ENCODE results near the gene SLC46A3. TPM values are rescaled to one million over a fixed set of nuclear protein-coding genes. Genes with fewer than 3 reads are reported as not detected.

The SLC46A3 gene
- total and polyA plus RNA-seq, 2 experiments from 2014 or later: 0.16 to 0.28 TPM

GRCh38 chr13:28744656-28745055 is 25.9 kb upstream of the SLC46A3 start:
- DNase-seq (ENCODE audit: low spot score) (no peak), ATAC-seq (no peak; the same call in 2 of the 3 replicates)
- Mint-ChIP-seq H3K4me3 (no peak overlapping the region), H3K27ac (peak overlapping the region; percentile 78), H3K36me3 (ENCODE audit: low read depth) (peaks cover 2% of the 10 kb centered on the region; the same call in 1 of the 3 replicates), H3K9me3 (peaks cover 7% of the 10 kb centered on the region; the same call in 1 of the 3 replicates), H3K4me1 (peaks cover 35% of the 10 kb centered on the region), H3K27me3 (ENCODE audit: insufficient read depth, low read depth, poor library complexity) (peaks cover 13% of the 10 kb centered on the region)
- TF ChIP-seq EZH2phosphoT487 (IDR thresholded peaks at IDR 0.05; ENCODE audit: unreplicated experiment) (no peak), STAT1 (IDR thresholded peaks at IDR 0.05; ENCODE audit: unreplicated experiment) (no peak)
- TF ChIP-seq, protein P1, sequence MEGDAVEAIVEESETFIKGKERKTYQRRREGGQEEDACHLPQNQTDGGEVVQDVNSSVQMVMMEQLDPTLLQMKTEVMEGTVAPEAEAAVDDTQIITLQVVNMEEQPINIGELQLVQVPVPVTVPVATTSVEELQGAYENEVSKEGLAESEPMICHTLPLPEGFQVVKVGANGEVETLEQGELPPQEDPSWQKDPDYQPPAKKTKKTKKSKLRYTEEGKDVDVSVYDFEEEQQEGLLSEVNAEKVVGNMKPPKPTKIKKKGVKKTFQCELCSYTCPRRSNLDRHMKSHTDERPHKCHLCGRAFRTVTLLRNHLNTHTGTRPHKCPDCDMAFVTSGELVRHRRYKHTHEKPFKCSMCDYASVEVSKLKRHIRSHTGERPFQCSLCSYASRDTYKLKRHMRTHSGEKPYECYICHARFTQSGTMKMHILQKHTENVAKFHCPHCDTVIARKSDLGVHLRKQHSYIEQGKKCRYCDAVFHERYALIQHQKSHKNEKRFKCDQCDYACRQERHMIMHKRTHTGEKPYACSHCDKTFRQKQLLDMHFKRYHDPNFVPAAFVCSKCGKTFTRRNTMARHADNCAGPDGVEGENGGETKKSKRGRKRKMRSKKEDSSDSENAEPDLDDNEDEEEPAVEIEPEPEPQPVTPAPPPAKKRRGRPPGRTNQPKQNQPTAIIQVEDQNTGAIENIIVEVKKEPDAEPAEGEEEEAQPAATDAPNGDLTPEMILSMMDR (conservative IDR thresholded peaks at IDR 0.05; ENCODE audit: low read depth in 2 of 2): no peak
- H2AFZ ChIP-seq: no peak overlapping the region
- H3F3A ChIP-seq (replicated peaks; ENCODE audit: low read depth): no peaks in the 10 kb centered on the region
- H3K36me3 ChIP-seq (ENCODE audit: insufficient read depth): no peaks in the 10 kb centered on the region
- peaks cover 21% of the 10 kb centered on the region; the same call in 1 of the 2 replicates for H3K4me1 ChIP-seq (ENCODE audit: insufficient read depth)
- H4K20me1 ChIP-seq (replicated peaks; ENCODE audit: insufficient read depth): no peaks in the 10 kb centered on the region
- H3K4me2 ChIP-seq: no peak overlapping the region
- no peaks in the 10 kb centered on the region for H3K27me3 ChIP-seq (ENCODE audit: insufficient read depth)
- no peak overlapping the region for H3K4me3 ChIP-seq
- no peaks in the 10 kb centered on the region for H3K9me2 ChIP-seq (ENCODE audit: insufficient read depth)
- no peaks in the 10 kb centered on the region for H3K79me2 ChIP-seq (replicated peaks; ENCODE audit: insufficient read depth)
- H3K27ac ChIP-seq (ENCODE audit: low read depth): peak overlapping the region; percentile 20

DNA sequence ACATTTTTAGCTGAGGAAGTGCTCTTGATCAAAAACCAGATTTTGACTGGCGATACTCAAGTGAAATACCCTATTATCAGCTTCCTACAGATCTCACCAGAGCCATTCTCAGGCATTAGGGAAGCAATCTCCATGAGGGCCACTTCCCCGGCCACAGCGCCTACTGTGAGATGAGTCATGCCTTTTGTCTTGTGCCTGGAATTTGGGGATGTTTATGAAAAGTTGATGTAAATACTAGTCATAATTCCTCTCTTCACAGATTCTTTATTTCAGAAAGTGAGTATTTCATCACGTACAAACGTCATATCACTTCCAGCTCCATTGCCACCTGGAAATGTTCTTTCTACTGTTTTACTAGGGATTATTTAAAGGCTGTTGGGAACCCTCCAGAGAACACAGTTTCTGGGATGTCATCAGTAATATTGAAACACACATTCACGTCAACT is 25.3 kb upstream of the SLC46A3 start:
- Histone ChIP-seq H3K4me1 (ENCODE audit: insufficient read depth) (peaks cover 21% of the 10 kb centered on the region; the same call in 1 of the 2 replicates), H3K4me2 (0 out of 2 replicates have a peak overlapping the region, but pooled peaks have one; percentile 14), H3K4me3 (no peak overlapping the region), H3K27ac (ENCODE audit: low read depth) (peak overlapping the region; percentile 20), H4K20me1 (replicated peaks; ENCODE audit: insufficient read depth) (no peaks in the 10 kb centered on the region), H3K9me2 (ENCODE audit: insufficient read depth) (no peaks in the 10 kb centered on the region), H3F3A (replicated peaks; ENCODE audit: low read depth) (no peaks in the 10 kb centered on the region), H3K79me2 (replicated peaks; ENCODE audit: insufficient read depth) (no peaks in the 10 kb centered on the region), H3K36me3 (ENCODE audit: insufficient read depth) (no peaks in the 10 kb centered on the region), H2AFZ (no peak overlapping the region; the same call in 1 of the 2 replicates), H3K27me3 (ENCODE audit: insufficient read depth) (no peaks in the 10 kb centered on the region)
- Mint-ChIP-seq H3K27ac (peak overlapping the region; percentile 78), H3K4me3 (no peak overlapping the region), H3K4me1 (peaks cover 35% of the 10 kb centered on the region), H3K9me3 (peaks cover 6% of the 10 kb centered on the region; the same call in 1 of the 3 replicates), H3K36me3 (ENCODE audit: low read depth) (no peaks in the 10 kb centered on the region; the same call in 2 of the 3 replicates), H3K27me3 (ENCODE audit: insufficient read depth, low read depth, poor library complexity) (peaks cover 8% of the 10 kb centered on the region)
- peak; percentile 44 for DNase-seq (ENCODE audit: low spot score)
- ATAC-seq: peak; percentile 73
- TF ChIP-seq STAT1 (IDR thresholded peaks at IDR 0.05; ENCODE audit: unreplicated experiment): no peak
- TF ChIP-seq, protein P2, sequence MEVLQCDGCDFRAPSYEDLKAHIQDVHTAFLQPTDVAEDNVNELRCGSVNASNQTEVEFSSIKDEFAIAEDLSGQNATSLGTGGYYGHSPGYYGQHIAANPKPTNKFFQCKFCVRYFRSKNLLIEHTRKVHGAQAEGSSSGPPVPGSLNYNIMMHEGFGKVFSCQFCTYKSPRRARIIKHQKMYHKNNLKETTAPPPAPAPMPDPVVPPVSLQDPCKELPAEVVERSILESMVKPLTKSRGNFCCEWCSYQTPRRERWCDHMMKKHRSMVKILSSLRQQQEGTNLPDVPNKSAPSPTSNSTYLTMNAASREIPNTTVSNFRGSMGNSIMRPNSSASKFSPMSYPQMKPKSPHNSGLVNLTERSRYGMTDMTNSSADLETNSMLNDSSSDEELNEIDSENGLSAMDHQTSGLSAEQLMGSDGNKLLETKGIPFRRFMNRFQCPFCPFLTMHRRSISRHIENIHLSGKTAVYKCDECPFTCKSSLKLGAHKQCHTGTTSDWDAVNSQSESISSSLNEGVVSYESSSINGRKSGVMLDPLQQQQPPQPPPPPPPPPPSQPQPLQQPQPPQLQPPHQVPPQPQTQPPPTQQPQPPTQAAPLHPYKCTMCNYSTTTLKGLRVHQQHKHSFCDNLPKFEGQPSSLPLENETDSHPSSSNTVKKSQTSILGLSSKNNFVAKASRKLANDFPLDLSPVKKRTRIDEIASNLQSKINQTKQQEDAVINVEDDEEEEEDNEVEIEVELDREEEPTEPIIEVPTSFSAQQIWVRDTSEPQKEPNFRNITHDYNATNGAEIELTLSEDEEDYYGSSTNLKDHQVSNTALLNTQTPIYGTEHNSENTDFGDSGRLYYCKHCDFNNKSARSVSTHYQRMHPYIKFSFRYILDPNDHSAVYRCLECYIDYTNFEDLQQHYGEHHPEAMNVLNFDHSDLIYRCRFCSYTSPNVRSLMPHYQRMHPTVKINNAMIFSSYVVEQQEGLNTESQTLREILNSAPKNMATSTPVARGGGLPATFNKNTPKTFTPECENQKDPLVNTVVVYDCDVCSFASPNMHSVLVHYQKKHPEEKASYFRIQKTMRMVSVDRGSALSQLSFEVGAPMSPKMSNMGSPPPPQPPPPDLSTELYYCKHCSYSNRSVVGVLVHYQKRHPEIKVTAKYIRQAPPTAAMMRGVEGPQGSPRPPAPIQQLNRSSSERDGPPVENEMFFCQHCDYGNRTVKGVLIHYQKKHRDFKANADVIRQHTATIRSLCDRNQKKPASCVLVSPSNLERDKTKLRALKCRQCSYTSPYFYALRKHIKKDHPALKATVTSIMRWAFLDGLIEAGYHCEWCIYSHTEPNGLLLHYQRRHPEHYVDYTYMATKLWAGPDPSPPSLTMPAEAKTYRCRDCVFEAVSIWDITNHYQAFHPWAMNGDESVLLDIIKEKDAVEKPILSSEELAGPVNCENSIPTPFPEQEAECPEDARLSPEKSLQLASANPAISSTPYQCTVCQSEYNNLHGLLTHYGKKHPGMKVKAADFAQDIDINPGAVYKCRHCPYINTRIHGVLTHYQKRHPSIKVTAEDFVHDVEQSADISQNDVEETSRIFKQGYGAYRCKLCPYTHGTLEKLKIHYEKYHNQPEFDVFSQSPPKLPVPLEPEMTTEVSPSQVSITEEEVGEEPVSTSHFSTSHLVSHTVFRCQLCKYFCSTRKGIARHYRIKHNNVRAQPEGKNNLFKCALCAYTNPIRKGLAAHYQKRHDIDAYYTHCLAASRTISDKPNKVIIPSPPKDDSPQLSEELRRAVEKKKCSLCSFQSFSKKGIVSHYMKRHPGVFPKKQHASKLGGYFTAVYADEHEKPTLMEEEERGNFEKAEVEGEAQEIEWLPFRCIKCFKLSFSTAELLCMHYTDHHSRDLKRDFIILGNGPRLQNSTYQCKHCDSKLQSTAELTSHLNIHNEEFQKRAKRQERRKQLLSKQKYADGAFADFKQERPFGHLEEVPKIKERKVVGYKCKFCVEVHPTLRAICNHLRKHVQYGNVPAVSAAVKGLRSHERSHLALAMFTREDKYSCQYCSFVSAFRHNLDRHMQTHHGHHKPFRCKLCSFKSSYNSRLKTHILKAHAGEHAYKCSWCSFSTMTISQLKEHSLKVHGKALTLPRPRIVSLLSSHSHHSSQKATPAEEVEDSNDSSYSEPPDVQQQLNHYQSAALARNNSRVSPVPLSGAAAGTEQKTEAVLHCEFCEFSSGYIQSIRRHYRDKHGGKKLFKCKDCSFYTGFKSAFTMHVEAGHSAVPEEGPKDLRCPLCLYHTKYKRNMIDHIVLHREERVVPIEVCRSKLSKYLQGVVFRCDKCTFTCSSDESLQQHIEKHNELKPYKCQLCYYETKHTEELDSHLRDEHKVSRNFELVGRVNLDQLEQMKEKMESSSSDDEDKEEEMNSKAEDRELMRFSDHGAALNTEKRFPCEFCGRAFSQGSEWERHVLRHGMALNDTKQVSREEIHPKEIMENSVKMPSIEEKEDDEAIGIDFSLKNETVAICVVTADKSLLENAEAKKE (CRISPR knock-in tag; IDR thresholded peaks at IDR 0.05): 0 out of 2 replicates have a peak, but pooled peaks have one; percentile 50

Measured in GM23338 (cell line).